Measurements from ENCODE around the gene UIMC1.

DNA sequence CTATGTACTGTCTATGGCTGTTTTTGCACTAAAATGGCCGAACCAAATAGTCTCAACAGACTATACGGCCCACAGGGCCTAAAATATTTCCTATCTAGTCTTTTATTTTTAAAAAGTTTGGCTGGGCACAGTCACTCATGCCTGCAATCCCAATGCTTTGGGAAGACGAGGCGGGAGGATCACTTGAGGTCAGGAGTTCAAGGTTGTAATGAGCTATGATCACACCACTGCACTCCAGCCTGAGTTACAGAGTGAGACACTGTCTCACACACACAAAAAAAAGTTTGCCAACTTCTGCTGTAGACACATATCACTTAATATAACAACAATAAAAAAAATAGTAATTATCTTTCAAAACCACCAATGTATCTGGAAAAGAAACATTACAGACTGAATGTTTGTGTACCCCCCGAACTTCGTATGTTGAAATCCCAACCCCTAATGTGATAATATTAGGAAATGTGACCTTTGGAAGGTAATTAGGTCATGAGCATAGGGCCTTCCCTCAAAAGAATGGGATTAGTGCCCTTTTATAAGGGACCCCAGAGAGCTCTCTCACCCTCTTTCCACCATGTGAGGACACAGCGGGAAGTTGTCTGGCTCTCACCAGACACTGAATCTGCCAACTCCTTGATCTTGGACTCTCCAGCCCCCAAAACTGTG is 53.9 kb downstream of the UIMC1 start:
- TF ChIP-seq, protein P1, sequence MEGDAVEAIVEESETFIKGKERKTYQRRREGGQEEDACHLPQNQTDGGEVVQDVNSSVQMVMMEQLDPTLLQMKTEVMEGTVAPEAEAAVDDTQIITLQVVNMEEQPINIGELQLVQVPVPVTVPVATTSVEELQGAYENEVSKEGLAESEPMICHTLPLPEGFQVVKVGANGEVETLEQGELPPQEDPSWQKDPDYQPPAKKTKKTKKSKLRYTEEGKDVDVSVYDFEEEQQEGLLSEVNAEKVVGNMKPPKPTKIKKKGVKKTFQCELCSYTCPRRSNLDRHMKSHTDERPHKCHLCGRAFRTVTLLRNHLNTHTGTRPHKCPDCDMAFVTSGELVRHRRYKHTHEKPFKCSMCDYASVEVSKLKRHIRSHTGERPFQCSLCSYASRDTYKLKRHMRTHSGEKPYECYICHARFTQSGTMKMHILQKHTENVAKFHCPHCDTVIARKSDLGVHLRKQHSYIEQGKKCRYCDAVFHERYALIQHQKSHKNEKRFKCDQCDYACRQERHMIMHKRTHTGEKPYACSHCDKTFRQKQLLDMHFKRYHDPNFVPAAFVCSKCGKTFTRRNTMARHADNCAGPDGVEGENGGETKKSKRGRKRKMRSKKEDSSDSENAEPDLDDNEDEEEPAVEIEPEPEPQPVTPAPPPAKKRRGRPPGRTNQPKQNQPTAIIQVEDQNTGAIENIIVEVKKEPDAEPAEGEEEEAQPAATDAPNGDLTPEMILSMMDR (IDR thresholded peaks at IDR 0.05): no peak
- no peak for TF ChIP-seq POLR2A (IDR thresholded peaks at IDR 0.05)
